Fibroblast of the aortic adventitia (primary cell): ENCODE data around the gene DRD4. TPM values are rescaled to one million over a fixed set of nuclear protein-coding genes. Genes with fewer than 3 reads are reported as not detected.

Source experiments
- DNase-seq: peaks from one replicate; pipeline ENCODE4 v3.0.0-alpha.2; 2010; ENCODE audit warnings: low read depth
- H3K4me3 ChIP-seq: 2 replicates; pipeline ENCODE4 v1.5.1; 2011; ENCODE audit warnings: low read depth, mild to moderate bottlenecking, control low read depth, low read length, moderate library complexity
- total RNA-seq: library from RNA; depleted of rRNA; stranded (reverse); fragments of >200 nt; gene quantifications from 2 replicates; pipeline ENCODE4 v1.2.3, GENCODE V29; 2012; ENCODE audit warnings: low replicate concordance
- TF ChIP-seq, protein P1 (sequence below): IDR thresholded peaks from 2 replicates; pipeline ENCODE4 v1.5.1; 2011; ENCODE audit warnings: mild to moderate bottlenecking, low read length, control low read depth, inconsistent platforms; ENCODE audit not compliant: insufficient read depth

The DRD4 gene
- total RNA-seq = 0.09 and 0.16 TPM in 2 replicates

GRCh38 chr11:636511-637332, at the start of gene DRD4:
DRD4 (plus strand) TSS chr11:637269; CDS start chr11:637305, 36 bp downstream.
- peak; percentile 26 for DNase-seq
- peak within 1 kb of the TSS; percentile 25 for H3K4me3 ChIP-seq

DNA sequence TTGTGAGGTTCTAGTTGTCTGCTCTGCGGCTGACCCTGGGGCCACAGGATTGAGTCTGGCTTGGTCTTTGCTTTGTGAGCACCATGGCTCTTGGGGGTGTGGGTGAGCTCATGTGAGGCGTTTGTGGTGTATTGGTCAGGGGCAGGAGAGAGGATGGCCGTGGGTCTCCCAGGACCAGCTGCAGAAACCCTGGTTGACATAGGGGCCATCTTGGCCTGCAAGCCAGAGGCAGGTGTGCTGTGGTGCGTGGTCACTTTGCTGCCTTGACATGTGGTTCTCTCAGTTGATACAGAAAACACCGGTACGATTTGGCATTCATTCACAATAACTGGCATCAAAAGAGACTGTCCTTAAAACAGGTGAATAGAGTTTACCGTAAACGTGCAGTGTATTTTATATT, 49.5 kb upstream of the DRD4 start:
- TF ChIP-seq, protein P1, sequence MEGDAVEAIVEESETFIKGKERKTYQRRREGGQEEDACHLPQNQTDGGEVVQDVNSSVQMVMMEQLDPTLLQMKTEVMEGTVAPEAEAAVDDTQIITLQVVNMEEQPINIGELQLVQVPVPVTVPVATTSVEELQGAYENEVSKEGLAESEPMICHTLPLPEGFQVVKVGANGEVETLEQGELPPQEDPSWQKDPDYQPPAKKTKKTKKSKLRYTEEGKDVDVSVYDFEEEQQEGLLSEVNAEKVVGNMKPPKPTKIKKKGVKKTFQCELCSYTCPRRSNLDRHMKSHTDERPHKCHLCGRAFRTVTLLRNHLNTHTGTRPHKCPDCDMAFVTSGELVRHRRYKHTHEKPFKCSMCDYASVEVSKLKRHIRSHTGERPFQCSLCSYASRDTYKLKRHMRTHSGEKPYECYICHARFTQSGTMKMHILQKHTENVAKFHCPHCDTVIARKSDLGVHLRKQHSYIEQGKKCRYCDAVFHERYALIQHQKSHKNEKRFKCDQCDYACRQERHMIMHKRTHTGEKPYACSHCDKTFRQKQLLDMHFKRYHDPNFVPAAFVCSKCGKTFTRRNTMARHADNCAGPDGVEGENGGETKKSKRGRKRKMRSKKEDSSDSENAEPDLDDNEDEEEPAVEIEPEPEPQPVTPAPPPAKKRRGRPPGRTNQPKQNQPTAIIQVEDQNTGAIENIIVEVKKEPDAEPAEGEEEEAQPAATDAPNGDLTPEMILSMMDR = no peak
- DNase-seq = no peak
- H3K4me3 ChIP-seq = no peak overlapping the region

More at GRCh38 chr11:636511-637332, at the start of gene DRD4:
- TF ChIP-seq, protein P1 = no peak

GRCh38 chr11:587978-588380, 49.1 kb upstream of the DRD4 start:
- TF ChIP-seq, protein P1 = no peak
- DNase-seq = peak; percentile 14
- H3K4me3 ChIP-seq = no peak overlapping the region

GRCh38 chr11:589798-590197, 47.3 kb upstream of the DRD4 start:
- DNase-seq = no peak
- H3K4me3 ChIP-seq = no peak overlapping the region
- TF ChIP-seq, protein P1 = no peak

DNA sequence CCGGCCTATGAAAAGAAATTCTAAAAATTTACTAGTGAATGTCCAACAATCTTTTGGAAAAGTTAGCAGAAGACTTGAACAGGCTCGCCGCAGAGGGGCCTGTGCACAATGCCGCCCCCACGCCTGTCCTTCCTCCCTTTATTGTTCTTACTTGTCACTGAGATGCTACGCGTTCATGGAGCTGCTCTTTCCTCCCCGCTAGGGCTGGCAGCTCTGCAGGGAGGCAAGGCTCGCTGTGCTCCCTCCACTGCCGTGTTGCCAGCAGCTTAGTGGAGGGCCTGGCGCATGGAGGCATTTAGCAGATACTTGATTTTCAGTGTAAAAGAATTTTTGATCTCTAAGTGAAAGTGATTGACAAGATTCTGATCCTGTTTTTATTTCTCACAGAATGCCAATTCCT, 46.1 kb upstream of the DRD4 start:
- H3K4me3 ChIP-seq = no peak overlapping the region
- TF ChIP-seq, protein P1 = no peak
- no peak for DNase-seq

- no peak for DNase-seq
- no peak overlapping the region for H3K4me3 ChIP-seq
- TF ChIP-seq, protein P1 = no peak
Observed at GRCh38 chr11:592501-592900, 44.6 kb upstream of the DRD4 start.
